Colon (tissue), 2 donors: ENCODE results near the gene PTP4A2.

Experiments
- FAIRE-seq: peaks from 2 replicates; lab custom pipeline; 2012; peaks lifted over from hg19 to GRCh38; lab: Jason Lieb, UNC
- donor health status: control.
- donor health status: control.

PTP4A2 gene

DNA sequence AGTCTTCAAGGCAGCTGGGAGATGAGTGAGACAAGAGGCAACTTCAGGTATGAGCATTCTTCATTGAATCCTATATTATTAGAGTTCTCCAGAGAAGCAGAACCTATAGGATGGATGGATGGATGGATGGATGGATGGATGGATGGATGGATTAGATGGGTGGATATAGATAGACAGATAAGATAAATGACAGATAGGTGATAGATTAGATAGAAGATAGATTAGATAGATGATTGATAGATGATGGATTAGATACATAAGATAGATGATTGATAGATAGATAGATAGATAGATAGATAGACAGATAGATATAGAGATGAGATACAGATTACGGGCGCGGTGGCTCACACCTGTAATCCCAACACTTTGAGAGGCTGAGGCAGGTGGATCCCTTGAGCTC lies 79.1 kb downstream of the PTP4A2 start:
- FAIRE-seq: no peak

DNA sequence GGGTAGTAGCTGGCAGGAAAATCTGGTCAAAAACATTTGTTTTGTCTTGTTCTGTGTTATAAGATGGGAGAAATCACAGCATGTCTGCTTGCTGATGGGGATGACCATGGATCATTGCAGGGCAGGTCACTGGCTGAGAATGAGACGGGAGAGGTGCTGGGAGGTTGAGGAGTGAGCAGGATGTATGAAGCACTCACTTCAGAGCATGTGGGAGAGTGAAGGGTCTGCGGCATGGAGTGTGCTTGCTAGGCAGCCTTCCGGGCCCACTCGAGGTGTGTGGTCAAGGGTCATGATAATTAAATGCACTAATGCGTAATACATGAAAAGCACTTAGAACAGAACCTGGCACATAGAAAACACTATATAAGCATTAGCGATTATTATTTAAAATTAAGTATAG lies 80.3 kb downstream of the PTP4A2 start:
- no peak for FAIRE-seq
